NT2/D1 (cell line): ENCODE results near the gene TP53I11.

ENCODE experiments used
- SUZ12 ChIP-seq: IDR thresholded peaks from 2 replicates; pipeline ENCODE4 v1.6.1; 2011; ENCODE audit not compliant: insufficient read length, insufficient read depth; ENCODE audit errors: extremely low read depth
- YY1 ChIP-seq: IDR thresholded peaks from 2 replicates; pipeline ENCODE4 v1.6.1; 2011; ENCODE audit not compliant: insufficient read length, insufficient read depth

GRCh38 chr11:44892843-44893242, 57.8 kb downstream of the TP53I11 start:
- TF ChIP-seq SUZ12, result no peak
- no peak for TF ChIP-seq YY1
